Neural progenitor cell (in vitro differentiated cells): ENCODE results near the gene SLC25A40. TPM values are rescaled to one million over a fixed set of nuclear protein-coding genes. Genes with fewer than 3 reads are reported as not detected.

Source experiments
- DNase-seq: peaks from one replicate; pipeline ENCODE4 v3.0.0-alpha.2; 2016; ENCODE audit warnings: low spot score
- H2AFZ ChIP-seq: fragments of 200-600 bp; sonication (generic); replicated peaks from 2 replicates; pipeline ENCODE4 v1.6.1; 2016; ENCODE audit warnings: antibody characterized with exemption
- H3F3A ChIP-seq: fragments of 200-600 bp; sonication (generic); 2 replicates; pipeline ENCODE4 v1.6.1; 2016; ENCODE audit warnings: antibody characterized with exemption, low read depth
- H3K27ac ChIP-seq: fragments of 200-600 bp; sonication (generic); 2 replicates; pipeline ENCODE4 v1.5.1; 2016; ENCODE audit warnings: mild to moderate bottlenecking
- H3K27me3 ChIP-seq: fragments of 200-600 bp; sonication (generic); 2 replicates; pipeline ENCODE4 v1.6.1; 2016; ENCODE audit warnings: mild to moderate bottlenecking, moderate library complexity
- H3K36me3 ChIP-seq: fragments of 200-600 bp; sonication (generic); 2 replicates; pipeline ENCODE4 v1.5.1; 2016
- H3K4me1 ChIP-seq: fragments of 200-600 bp; sonication (generic); 2 replicates; pipeline ENCODE4 v1.6.1; 2016; ENCODE audit warnings: mixed run types
- H3K4me2 ChIP-seq: fragments of 200-600 bp; sonication (generic); 2 replicates; pipeline ENCODE4 v1.6.1; 2016
- H3K4me3 ChIP-seq: fragments of 200-600 bp; sonication (generic); 2 replicates; pipeline ENCODE4 v1.5.1; 2016
- H3K79me2 ChIP-seq: fragments of 200-600 bp; sonication (generic); 2 replicates; pipeline ENCODE4 v1.6.1; 2016; ENCODE audit warnings: low read depth
- H3K9ac ChIP-seq: fragments of 200-600 bp; sonication (generic); 2 replicates; pipeline ENCODE4 v1.6.1; 2016
- H3K9me3 ChIP-seq: fragments of 200-600 bp; sonication (generic); 2 replicates; pipeline ENCODE4 v1.5.1; 2016; ENCODE audit warnings: low read depth
- H4K20me1 ChIP-seq: fragments of 200-600 bp; sonication (generic); 2 replicates; pipeline ENCODE4 v1.6.1; 2016; ENCODE audit warnings: low read depth
- H3K27ac Mint-ChIP-seq: 3 replicates; pipeline ENCODE4 v1.8.0; 2021; ENCODE audit warnings: mixed read lengths
- H3K27me3 Mint-ChIP-seq: 2 replicates; pipeline ENCODE4 v1.8.0; 2022; ENCODE audit warnings: low read depth, mild to moderate bottlenecking, inconsistent platforms, moderate library complexity, mixed read lengths; ENCODE audit not compliant: insufficient read depth
- H3K36me3 Mint-ChIP-seq: 3 replicates; pipeline ENCODE4 v1.8.0; 2021; ENCODE audit warnings: mixed read lengths
- H3K4me1 Mint-ChIP-seq: 3 replicates; pipeline ENCODE4 v1.8.0; 2021; ENCODE audit warnings: mixed read lengths
- H3K4me3 Mint-ChIP-seq: 3 replicates; pipeline ENCODE4 v1.8.0; 2021; ENCODE audit warnings: mild to moderate bottlenecking, moderate library complexity, mixed read lengths
- H3K9me3 Mint-ChIP-seq: 3 replicates; pipeline ENCODE4 v1.8.0; 2020; ENCODE audit warnings: mixed read lengths
- EZH2 ChIP-seq: fragments of 200-600 bp; sonication (generic); IDR thresholded peaks from 2 replicates; pipeline ENCODE4 v1.6.1; 2017; ENCODE audit warnings: antibody characterized with exemption, mild to moderate bottlenecking, moderate library complexity
- EZH2phosphoT487 ChIP-seq: fragments of 200-600 bp; sonication (generic); IDR thresholded peaks from 2 replicates; pipeline ENCODE4 v1.6.1; 2017; ENCODE audit warnings: antibody characterized with exemption
- total RNA-seq: library from RNA; depleted of rRNA; stranded (reverse); fragments of >200 nt; gene quantifications from 2 replicates; pipeline ENCODE4 v1.2.3, GENCODE V29; 2015; ENCODE audit warnings: low replicate concordance
- TF ChIP-seq, protein P1 (sequence below): fragments of 200-600 bp; sonication (generic); IDR thresholded peaks from 2 replicates; pipeline ENCODE4 v1.5.1; 2017; ENCODE audit warnings: antibody characterized with exemption, mild to moderate bottlenecking

SLC25A40 gene
- total RNA-seq, 1 donor from 2014 or later, result 57.3 TPM

DNA sequence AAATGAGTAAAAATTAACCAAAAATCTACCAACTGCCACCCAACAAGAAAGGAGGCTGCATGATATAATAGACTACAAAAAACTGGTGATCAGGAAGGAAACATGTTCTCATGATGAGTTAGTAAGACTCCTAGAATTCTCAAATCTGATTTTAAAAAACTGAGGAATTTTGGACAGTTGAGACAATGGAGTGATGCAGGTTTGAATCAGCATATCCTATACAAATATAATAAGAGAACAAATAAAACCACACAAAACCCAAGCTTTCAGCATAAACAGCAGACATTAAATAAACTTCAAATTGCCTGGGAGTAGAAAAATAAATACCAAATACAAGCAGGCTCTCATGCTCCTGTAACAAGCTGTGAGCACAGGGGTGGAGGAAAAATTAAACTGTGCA, 57.8 kb downstream of the SLC25A40 start:
- no peaks in the 10 kb centered on the region for H4K20me1 ChIP-seq
- H3K4me3 ChIP-seq, result no peak overlapping the region
- no peaks in the 10 kb centered on the region for H3K36me3 ChIP-seq
- DNase-seq, result no peak
- Mint-ChIP-seq H3K36me3 (no peaks in the 10 kb centered on the region), H3K27ac (no peak overlapping the region), H3K27me3 (no peaks in the 10 kb centered on the region), H3K9me3 (peaks cover 2% of the 10 kb centered on the region), H3K4me1 (no peaks in the 10 kb centered on the region), H3K4me3 (no peak overlapping the region)
- no peaks in the 10 kb centered on the region for H3K27me3 ChIP-seq
- H3F3A ChIP-seq, result no peaks in the 10 kb centered on the region
- no peaks in the 10 kb centered on the region for H3K79me2 ChIP-seq
- no peak overlapping the region for H3K4me2 ChIP-seq
- no peak overlapping the region for H3K9ac ChIP-seq
- H3K4me1 ChIP-seq, result no peaks in the 10 kb centered on the region
- no peaks in the 10 kb centered on the region for H3K9me3 ChIP-seq
- no peak overlapping the region for H2AFZ ChIP-seq
- TF ChIP-seq EZH2phosphoT487 (no peak), EZH2 (no peak)
- H3K27ac ChIP-seq, result no peak overlapping the region

- no peaks in the 10 kb centered on the region for H4K20me1 ChIP-seq
- no peaks in the 10 kb centered on the region for H3K79me2 ChIP-seq
- no peaks in the 10 kb centered on the region for H3K36me3 ChIP-seq
- H3K9me3 ChIP-seq, result no peaks in the 10 kb centered on the region
- TF ChIP-seq, protein P1, sequence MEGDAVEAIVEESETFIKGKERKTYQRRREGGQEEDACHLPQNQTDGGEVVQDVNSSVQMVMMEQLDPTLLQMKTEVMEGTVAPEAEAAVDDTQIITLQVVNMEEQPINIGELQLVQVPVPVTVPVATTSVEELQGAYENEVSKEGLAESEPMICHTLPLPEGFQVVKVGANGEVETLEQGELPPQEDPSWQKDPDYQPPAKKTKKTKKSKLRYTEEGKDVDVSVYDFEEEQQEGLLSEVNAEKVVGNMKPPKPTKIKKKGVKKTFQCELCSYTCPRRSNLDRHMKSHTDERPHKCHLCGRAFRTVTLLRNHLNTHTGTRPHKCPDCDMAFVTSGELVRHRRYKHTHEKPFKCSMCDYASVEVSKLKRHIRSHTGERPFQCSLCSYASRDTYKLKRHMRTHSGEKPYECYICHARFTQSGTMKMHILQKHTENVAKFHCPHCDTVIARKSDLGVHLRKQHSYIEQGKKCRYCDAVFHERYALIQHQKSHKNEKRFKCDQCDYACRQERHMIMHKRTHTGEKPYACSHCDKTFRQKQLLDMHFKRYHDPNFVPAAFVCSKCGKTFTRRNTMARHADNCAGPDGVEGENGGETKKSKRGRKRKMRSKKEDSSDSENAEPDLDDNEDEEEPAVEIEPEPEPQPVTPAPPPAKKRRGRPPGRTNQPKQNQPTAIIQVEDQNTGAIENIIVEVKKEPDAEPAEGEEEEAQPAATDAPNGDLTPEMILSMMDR, result no peak
- no peak for TF ChIP-seq EZH2
- TF ChIP-seq EZH2phosphoT487, result no peak
- H3K27me3 ChIP-seq, result no peaks in the 10 kb centered on the region
- no peak overlapping the region for H3K4me2 ChIP-seq
- H3K27ac Mint-ChIP-seq, result no peak overlapping the region
- H3K4me1 ChIP-seq, result no peaks in the 10 kb centered on the region
- H3K9ac ChIP-seq, result no peak overlapping the region
- H3F3A ChIP-seq, result no peaks in the 10 kb centered on the region
- no peak for DNase-seq
- H3K27ac ChIP-seq, result no peak overlapping the region
- H2AFZ ChIP-seq, result peak overlapping the region; percentile 12
- H3K4me1 Mint-ChIP-seq, result no peaks in the 10 kb centered on the region
- H3K27me3 Mint-ChIP-seq, result no peaks in the 10 kb centered on the region
- H3K36me3 Mint-ChIP-seq, result no peaks in the 10 kb centered on the region
- H3K9me3 Mint-ChIP-seq, result no peaks in the 10 kb centered on the region
- H3K4me3 ChIP-seq, result no peak overlapping the region
- no peak overlapping the region for H3K4me3 Mint-ChIP-seq
Observed at GRCh38 chr7:87816389-87816788, 59.8 kb downstream of the SLC25A40 start.

- Histone ChIP-seq H3K4me3 (no peak overlapping the region), H3K9me3 (no peaks in the 10 kb centered on the region), H3K36me3 (no peaks in the 10 kb centered on the region), H3K79me2 (no peaks in the 10 kb centered on the region), H3K27me3 (no peaks in the 10 kb centered on the region), H3K4me2 (peak overlapping the region; percentile 53), H3K4me1 (peaks cover 22% of the 10 kb centered on the region), H3F3A (peaks cover 7% of the 10 kb centered on the region), H3K27ac (peak overlapping the region; percentile 78), H2AFZ (peak overlapping the region; percentile 57), H3K9ac (no peak overlapping the region), H4K20me1 (no peaks in the 10 kb centered on the region)
- H3K4me1 Mint-ChIP-seq, result peaks cover 12% of the 10 kb centered on the region
- TF ChIP-seq EZH2 (no peak), EZH2phosphoT487 (no peak)
- TF ChIP-seq, protein P1, result no peak
- no peak overlapping the region for H3K4me3 Mint-ChIP-seq
- H3K27me3 Mint-ChIP-seq, result no peaks in the 10 kb centered on the region
- H3K27ac Mint-ChIP-seq, result no peak overlapping the region
- DNase-seq, result no peak
- no peaks in the 10 kb centered on the region for H3K36me3 Mint-ChIP-seq
- no peaks in the 10 kb centered on the region for H3K9me3 Mint-ChIP-seq
Observed at GRCh38 chr7:87810726-87811125, 65.4 kb downstream of the SLC25A40 start.

DNA sequence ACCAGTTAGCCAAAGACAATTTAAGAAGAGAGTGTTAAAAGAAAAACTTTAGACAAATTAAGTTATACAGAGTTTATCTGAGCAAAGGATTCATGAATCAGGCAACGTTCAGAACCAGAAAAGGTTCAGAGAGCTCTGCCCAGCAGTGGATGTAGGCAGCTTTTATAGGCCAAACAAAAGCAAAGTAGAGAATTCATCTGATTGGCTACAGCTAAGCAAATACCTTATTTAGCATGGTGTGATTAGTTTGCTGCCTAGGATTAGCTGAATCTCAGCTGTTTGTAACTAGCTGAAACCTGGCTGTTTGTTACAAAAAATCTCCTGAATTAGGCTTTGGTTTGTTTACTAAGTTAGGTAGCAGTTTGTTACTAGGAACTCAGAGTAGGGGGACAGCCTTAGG, 66.0 kb downstream of the SLC25A40 start:
- Mint-ChIP-seq H3K27me3 (no peaks in the 10 kb centered on the region), H3K4me1 (peaks cover 12% of the 10 kb centered on the region), H3K36me3 (no peaks in the 10 kb centered on the region), H3K27ac (peak overlapping the region; percentile 79), H3K4me3 (no peak overlapping the region), H3K9me3 (no peaks in the 10 kb centered on the region)
- peaks cover 9% of the 10 kb centered on the region for H3F3A ChIP-seq
- H3K36me3 ChIP-seq, result no peaks in the 10 kb centered on the region
- peaks cover 27% of the 10 kb centered on the region for H3K4me1 ChIP-seq
- peak overlapping the region; percentile 57 for H2AFZ ChIP-seq
- no peak overlapping the region for H3K9ac ChIP-seq
- TF ChIP-seq EZH2phosphoT487, result no peak
- TF ChIP-seq, protein P1, result no peak
- TF ChIP-seq EZH2, result no peak
- no peaks in the 10 kb centered on the region for H3K27me3 ChIP-seq
- peak overlapping the region; percentile 78 for H3K27ac ChIP-seq
- peak overlapping the region; percentile 53 for H3K4me2 ChIP-seq
- H4K20me1 ChIP-seq, result no peaks in the 10 kb centered on the region
- no peaks in the 10 kb centered on the region for H3K9me3 ChIP-seq
- no peaks in the 10 kb centered on the region for H3K79me2 ChIP-seq
- H3K4me3 ChIP-seq, result no peak overlapping the region
- peak; percentile 71 for DNase-seq
